HEK293 (cell line): ENCODE data around the gene CHEK1.

Experiments used
- CTCF ChIA-PET: fragments of 350-600 bp; formaldehyde crosslinking; extraction: SDS; loops from one replicate; lab custom pipeline; 2021; ENCODE audit warnings: antibody characterized with exemption; lab: Yijun Ruan, JAX
- POLR2A ChIA-PET: fragments of 300-600 bp; formaldehyde crosslinking; extraction: SDS; loops from one replicate; lab custom pipeline; 2020; ENCODE audit warnings: antibody characterized with exemption, inconsistent platforms; lab: Yijun Ruan, JAX
- H3K27ac ChIP-seq: fragments of 200-500 bp; sonication (Bioruptor generic); 2 replicates; pipeline ENCODE4 v1.5.1; 2014; ENCODE audit warnings: low read depth, low read length, control low read depth, inconsistent platforms; ENCODE audit errors: extremely low read depth
- H3K36me3 ChIP-seq, 2 experiments: fragments of 200-500 bp in 1 of 2; sonication (Bioruptor generic) in 1 of 2; 1 replicate in 1 of 2; 2 replicates in 1 of 2; pipeline ENCODE4 v1.5.1; 2014 to 2017; ENCODE audit warnings: inconsistent platforms in 2 of 2, low read length in 2 of 2; ENCODE audit not compliant: control insufficient read depth in 2 of 2, insufficient read depth in 1 of 2
- H3K4me1 ChIP-seq: fragments of 200-500 bp; sonication (Bioruptor generic); 2 replicates; pipeline ENCODE4 v1.5.1; 2014; ENCODE audit warnings: mild to moderate bottlenecking, low read length, inconsistent platforms; ENCODE audit not compliant: control insufficient read depth, insufficient read depth
- H3K4me3 ChIP-seq: 2 replicates; pipeline ENCODE4 v1.5.1; 2011; ENCODE audit warnings: low read depth, mild to moderate bottlenecking, control low read depth, low read length, moderate library complexity
- H3K9me3 ChIP-seq: fragments of 200-500 bp; sonication (Bioruptor generic); 2 replicates; pipeline ENCODE4 v1.5.1; 2014; ENCODE audit warnings: low read depth, low read length, inconsistent platforms; ENCODE audit not compliant: control insufficient read depth, insufficient read depth
- EGR2 ChIP-seq: fragments of 450-650 bp; formaldehyde crosslinking; IDR thresholded peaks from 2 replicates; pipeline ENCODE4 v1.5.1; 2016; ENCODE audit warnings: low read depth, missing biosample characterization, missing genetic modification characterization
- GLI4 ChIP-seq: fragments of 450-650 bp; formaldehyde crosslinking; IDR thresholded peaks from 2 replicates; pipeline ENCODE4 v1.5.1; 2016; ENCODE audit warnings: missing biosample characterization, missing genetic modification characterization
- GLIS2 ChIP-seq: fragments of 450-650 bp; formaldehyde crosslinking; IDR thresholded peaks from 2 replicates; pipeline ENCODE4 v1.5.1; 2016; ENCODE audit warnings: missing biosample characterization, missing genetic modification characterization
- HOXC10 ChIP-seq: sonication (generic); formaldehyde crosslinking; IDR thresholded peaks from 2 replicates; pipeline ENCODE4 v1.8.1; 2023; ENCODE audit warnings: mild to moderate bottlenecking, missing genetic modification reagents
- KLF1 ChIP-seq: fragments of 450-650 bp; formaldehyde crosslinking; IDR thresholded peaks from 2 replicates; pipeline ENCODE4 v1.5.1; 2016; ENCODE audit warnings: missing biosample characterization, missing genetic modification characterization
- KLF9 ChIP-seq: fragments of 450-650 bp; formaldehyde crosslinking; IDR thresholded peaks from 2 replicates; pipeline ENCODE4 v1.5.1; 2016; ENCODE audit warnings: missing biosample characterization, missing genetic modification characterization, low read depth
- MZF1 ChIP-seq: fragments of 450-650 bp; formaldehyde crosslinking; IDR thresholded peaks from 2 replicates; pipeline ENCODE4 v1.5.1; 2017; ENCODE audit warnings: missing biosample characterization, missing genetic modification characterization, borderline replicate concordance
- PRDM1 ChIP-seq: fragments of 450-650 bp; formaldehyde crosslinking; IDR thresholded peaks from 2 replicates; pipeline ENCODE4; 2016; ENCODE audit warnings: missing biosample characterization, missing genetic modification characterization
- SP2 ChIP-seq: fragments of 450-650 bp; formaldehyde crosslinking; IDR thresholded peaks from 2 replicates; pipeline ENCODE4 v1.5.1; 2016; ENCODE audit warnings: missing biosample characterization, missing genetic modification characterization
- SP3 ChIP-seq: fragments of 450-650 bp; formaldehyde crosslinking; IDR thresholded peaks from 2 replicates; pipeline ENCODE4 v1.5.1; 2016; ENCODE audit warnings: missing biosample characterization, missing genetic modification characterization
- ZFHX2 ChIP-seq: fragments of 450-650 bp; formaldehyde crosslinking; conservative IDR thresholded peaks from 2 replicates; pipeline ENCODE4 v1.5.1; 2016; ENCODE audit warnings: missing biosample characterization, missing genetic modification characterization
- ZFP3 ChIP-seq: fragments of 450-650 bp; formaldehyde crosslinking; IDR thresholded peaks from 2 replicates; pipeline ENCODE4 v1.5.1; 2016; ENCODE audit warnings: low read depth, missing biosample characterization, missing genetic modification characterization
- ZFP69B ChIP-seq: fragments of 450-650 bp; formaldehyde crosslinking; IDR thresholded peaks from 2 replicates; pipeline ENCODE4 v1.5.1; 2016; ENCODE audit warnings: missing biosample characterization, missing genetic modification characterization
- ZNF114 ChIP-seq: fragments of 450-650 bp; formaldehyde crosslinking; IDR thresholded peaks from 2 replicates; pipeline ENCODE4 v1.5.0; 2017; ENCODE audit warnings: missing biosample characterization, missing genetic modification characterization
- ZNF121 ChIP-seq: fragments of 450-650 bp; formaldehyde crosslinking; IDR thresholded peaks from 2 replicates; pipeline ENCODE4 v1.5.1; 2016; ENCODE audit warnings: missing biosample characterization, missing genetic modification characterization
- ZNF155 ChIP-seq: fragments of 450-650 bp; formaldehyde crosslinking; IDR thresholded peaks from 2 replicates; pipeline ENCODE4 v1.5.1; 2016; ENCODE audit warnings: missing biosample characterization, missing genetic modification characterization
- ZNF221 ChIP-seq: fragments of 450-650 bp; formaldehyde crosslinking; IDR thresholded peaks from 2 replicates; pipeline ENCODE4 v1.5.1; 2017; ENCODE audit warnings: missing biosample characterization, missing genetic modification characterization, borderline replicate concordance
- ZNF335 ChIP-seq: fragments of 450-650 bp; formaldehyde crosslinking; conservative IDR thresholded peaks from 2 replicates; pipeline ENCODE4 v1.5.1; 2016; ENCODE audit warnings: missing biosample characterization, missing genetic modification characterization
- ZNF366 ChIP-seq: fragments of 450-650 bp; formaldehyde crosslinking; conservative IDR thresholded peaks from 2 replicates; pipeline ENCODE4 v1.5.1; 2016; ENCODE audit warnings: missing biosample characterization, missing genetic modification characterization
- ZNF404 ChIP-seq: fragments of 450-650 bp; formaldehyde crosslinking; IDR thresholded peaks from 2 replicates; pipeline ENCODE4 v1.5.1; 2017; ENCODE audit warnings: missing biosample characterization, missing genetic modification characterization
- ZNF555 ChIP-seq: fragments of 450-650 bp; formaldehyde crosslinking; conservative IDR thresholded peaks from 2 replicates; pipeline ENCODE4 v1.5.1; 2017; ENCODE audit warnings: missing biosample characterization, mild to moderate bottlenecking, missing genetic modification characterization, inconsistent platforms
- ZNF571 ChIP-seq: fragments of 450-650 bp; formaldehyde crosslinking; IDR thresholded peaks from 2 replicates; pipeline ENCODE4 v1.5.0; 2017; ENCODE audit warnings: missing biosample characterization, missing genetic modification characterization
- ZNF621 ChIP-seq: fragments of 450-650 bp; formaldehyde crosslinking; IDR thresholded peaks from 2 replicates; pipeline ENCODE4 v1.5.1; 2017; ENCODE audit warnings: missing biosample characterization, missing genetic modification characterization
- ZNF707 ChIP-seq: fragments of 450-650 bp; formaldehyde crosslinking; IDR thresholded peaks from 2 replicates; pipeline ENCODE4 v1.5.1; 2016; ENCODE audit warnings: missing biosample characterization, missing genetic modification characterization
- ZNF785 ChIP-seq: fragments of 450-650 bp; formaldehyde crosslinking; IDR thresholded peaks from 2 replicates; pipeline ENCODE4 v1.5.1; 2016; ENCODE audit warnings: missing biosample characterization, missing genetic modification characterization
- TF ChIP-seq, protein P1 (sequence below): fragments of 450-650 bp; formaldehyde crosslinking; IDR thresholded peaks from 2 replicates; pipeline ENCODE4 v1.5.1; 2017; ENCODE audit warnings: missing biosample characterization, missing genetic modification characterization

CHEK1 gene

DNA sequence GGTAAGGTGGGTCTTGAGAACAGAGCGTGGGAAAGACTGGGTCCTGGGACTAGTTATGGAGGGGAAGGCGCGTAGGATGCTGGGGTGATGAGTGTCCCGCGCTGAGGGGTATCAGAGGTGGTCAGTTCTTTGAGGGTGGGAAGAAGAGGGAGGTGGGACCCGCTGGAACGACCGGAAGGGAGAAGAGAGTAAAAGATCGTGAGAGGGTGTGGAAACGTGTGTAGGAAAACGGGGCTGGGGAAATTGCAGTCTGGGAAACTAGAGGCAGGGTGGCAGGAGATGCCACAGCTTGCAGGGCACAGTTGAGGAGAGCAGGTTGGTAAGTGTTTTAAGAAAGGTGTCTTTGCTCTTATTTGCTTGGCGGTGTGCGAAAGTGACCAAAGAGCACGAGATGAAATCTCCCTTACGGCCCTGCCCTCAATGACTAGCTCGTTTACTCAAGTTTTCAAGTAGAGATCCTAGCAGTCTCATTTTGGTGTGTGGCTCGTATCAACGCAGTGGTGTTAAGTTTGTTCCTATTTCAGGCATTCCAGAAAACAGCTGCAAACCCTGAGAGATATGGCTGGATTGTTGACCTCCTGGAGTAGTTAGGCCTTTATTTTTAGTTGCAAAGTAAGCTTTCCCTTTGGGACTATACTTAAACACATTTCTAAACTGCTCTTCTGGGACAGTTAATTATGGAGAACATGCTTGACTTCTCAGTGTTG, 31.7 kb upstream of the CHEK1 start (continued):
- TF ChIP-seq, protein P1, sequence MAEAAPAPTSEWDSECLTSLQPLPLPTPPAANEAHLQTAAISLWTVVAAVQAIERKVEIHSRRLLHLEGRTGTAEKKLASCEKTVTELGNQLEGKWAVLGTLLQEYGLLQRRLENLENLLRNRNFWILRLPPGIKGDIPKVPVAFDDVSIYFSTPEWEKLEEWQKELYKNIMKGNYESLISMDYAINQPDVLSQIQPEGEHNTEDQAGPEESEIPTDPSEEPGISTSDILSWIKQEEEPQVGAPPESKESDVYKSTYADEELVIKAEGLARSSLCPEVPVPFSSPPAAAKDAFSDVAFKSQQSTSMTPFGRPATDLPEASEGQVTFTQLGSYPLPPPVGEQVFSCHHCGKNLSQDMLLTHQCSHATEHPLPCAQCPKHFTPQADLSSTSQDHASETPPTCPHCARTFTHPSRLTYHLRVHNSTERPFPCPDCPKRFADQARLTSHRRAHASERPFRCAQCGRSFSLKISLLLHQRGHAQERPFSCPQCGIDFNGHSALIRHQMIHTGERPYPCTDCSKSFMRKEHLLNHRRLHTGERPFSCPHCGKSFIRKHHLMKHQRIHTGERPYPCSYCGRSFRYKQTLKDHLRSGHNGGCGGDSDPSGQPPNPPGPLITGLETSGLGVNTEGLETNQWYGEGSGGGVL (tag by site-specific recombination): peak; percentile 60; the same call in 1 of the 2 replicates
- TF ChIP-seq ZNF366 (tag by site-specific recombination): peak; percentile 64; the same call in 1 of the 2 replicates
- peak; percentile 75 for TF ChIP-seq EGR2 (tag by site-specific recombination)
- TF ChIP-seq GLI4 (tag by site-specific recombination): 0 out of 2 replicates have a peak, but pooled peaks have one; percentile 11
- TF ChIP-seq SP3 (tag by site-specific recombination): peak; percentile 7; the same call in 1 of the 2 replicates
- TF ChIP-seq GLIS2 (tag by site-specific recombination): 0 out of 2 replicates have a peak, but pooled peaks have one; percentile 3
- peak; percentile 73 for TF ChIP-seq ZFHX2 (tag by site-specific recombination)
- peak; percentile 58; the same call in 1 of the 2 replicates for TF ChIP-seq PRDM1 (tag by site-specific recombination)
- TF ChIP-seq KLF9 (tag by site-specific recombination): no peak
- TF ChIP-seq ZFP69B: peak; percentile 89
- TF ChIP-seq ZNF404: no peak
- no peak for TF ChIP-seq HOXC10 (CRISPR knock-in tag)
- peak; percentile 88 for TF ChIP-seq ZNF335
- TF ChIP-seq KLF1 (tag by site-specific recombination): peak; percentile 11; the same call in 1 of the 2 replicates
- TF ChIP-seq ZNF555 (tag by site-specific recombination): no peak

DNA sequence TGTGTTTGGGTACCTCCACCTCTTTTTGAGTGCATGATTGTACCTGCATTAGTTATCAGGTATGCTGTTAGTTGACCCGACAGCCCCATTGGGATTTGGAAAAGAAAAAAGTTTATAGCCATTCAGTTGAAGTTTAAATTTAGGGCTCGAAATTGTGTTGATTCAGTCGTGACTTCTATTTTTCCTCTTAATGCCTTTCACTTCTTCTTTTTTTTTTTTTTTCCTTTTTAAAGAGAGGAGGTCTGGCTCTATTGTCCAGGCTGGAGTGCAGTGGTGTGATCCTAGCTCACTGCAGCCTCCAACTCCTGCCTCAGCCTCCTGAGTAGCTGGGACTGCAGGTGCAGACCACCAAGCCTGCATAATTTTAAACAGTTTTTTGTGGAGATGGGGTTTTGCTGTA, 30.0 kb upstream of the CHEK1 start:
- ChIA-PET POLR2A (no interaction called here), CTCF (no interaction called here)
- no peak overlapping the region for H3K4me3 ChIP-seq
- H3K27ac ChIP-seq: no peak overlapping the region
- H3K4me1 ChIP-seq: no peaks in the 10 kb centered on the region; the same call in 1 of the 2 replicates
- H3K9me3 ChIP-seq: no peaks in the 10 kb centered on the region
- TF ChIP-seq HOXC10 (CRISPR knock-in tag): no peak
- TF ChIP-seq ZNF114 (tag by site-specific recombination): no peak
- no peak for TF ChIP-seq ZNF621 (tag by site-specific recombination)
- no peak for TF ChIP-seq ZNF155 (tag by site-specific recombination)
- no peak for TF ChIP-seq SP2 (tag by site-specific recombination)
- TF ChIP-seq ZNF335: no peak
- no peak for TF ChIP-seq ZNF785 (tag by site-specific recombination)
- no peak for TF ChIP-seq ZFP3
- no peak for TF ChIP-seq MZF1
- TF ChIP-seq ZNF221 (tag by site-specific recombination): no peak
- no peak for TF ChIP-seq ZNF571
- peaks cover 19 to 40% of the 10 kb centered on the region in 2 experiments for H3K36me3 ChIP-seq

- Histone ChIP-seq H3K36me3 (peaks cover 52 to 92% of the 10 kb centered on the region in 2 experiments), H3K27ac (no peak overlapping the region), H3K4me3 (no peak overlapping the region), H3K4me1 (no peaks in the 10 kb centered on the region), H3K9me3 (no peaks in the 10 kb centered on the region)
- ChIA-PET POLR2A (no interaction called here), CTCF (no interaction called here)
- TF ChIP-seq ZNF121 (tag by site-specific recombination) (peak; percentile 65; the same call in 1 of the 2 replicates), ZNF707 (tag by site-specific recombination) (no peak)
These were observed 24.3 kb upstream of the CHEK1 start for GRCh38 chr11:125600663-125601062.
